Measurements from ENCODE around the gene LIMD2. TPM values are rescaled to one million over a fixed set of nuclear protein-coding genes. Genes with fewer than 3 reads are reported as not detected.

Gene LIMD2
- total RNA-seq (2021; fragmentation: NEBNext Ultra II Directional; extraction: Animal tissue kit (Norgen Biotek cat#: 25700)): 77.2 and 78.6 TPM in 2 replicates
- 72.0 and 92.0 TPM in 2 replicates for polyA plus RNA-seq (2011; rRNA removed)
- 73.5 TPM for polyA plus RNA-seq (2011; cell fraction: cytosol; rRNA removed)
- 230 TPM for polyA plus RNA-seq (2011; cell fraction: nucleus; rRNA removed)
- 65.0 to 90.9 TPM (median 81.9 TPM) in 4 replicates for polyA plus RNA-seq (2012, experiment 1 of 2)
- 60.6 TPM for polyA plus RNA-seq (2012, experiment 2 of 2)
- polyA plus RNA-seq (2013, experiment 1 of 2): 44.6 TPM
- polyA plus RNA-seq (2013, experiment 2 of 2): 44.8 TPM
- polyA minus RNA-seq (2011; rRNA and poly(A)+ RNA removed): 13.1 and 16.4 TPM in 2 replicates
- polyA minus RNA-seq (2011; cell fraction: cytosol; rRNA and poly(A)+ RNA removed): 36.4 TPM
- polyA minus RNA-seq (2011; cell fraction: nucleus; rRNA and poly(A)+ RNA removed): 51.4 TPM
- long read RNA-seq, experiment 1, transcript LIMD2-201 (5 exons, 3,193 nt): major isoform, 30 of 86 reads
- long read RNA-seq, experiment 1, partial matches to known transcripts: 12 of 86 reads
- long read RNA-seq, experiment 1, other reads (novel, unspliced or antisense): 42 of 86 reads
- long read RNA-seq, experiment 2, partial matches to known transcripts: 16 of 22 reads
- long read RNA-seq, experiment 2, other reads (novel, unspliced or antisense): 3 of 22 reads

DNA sequence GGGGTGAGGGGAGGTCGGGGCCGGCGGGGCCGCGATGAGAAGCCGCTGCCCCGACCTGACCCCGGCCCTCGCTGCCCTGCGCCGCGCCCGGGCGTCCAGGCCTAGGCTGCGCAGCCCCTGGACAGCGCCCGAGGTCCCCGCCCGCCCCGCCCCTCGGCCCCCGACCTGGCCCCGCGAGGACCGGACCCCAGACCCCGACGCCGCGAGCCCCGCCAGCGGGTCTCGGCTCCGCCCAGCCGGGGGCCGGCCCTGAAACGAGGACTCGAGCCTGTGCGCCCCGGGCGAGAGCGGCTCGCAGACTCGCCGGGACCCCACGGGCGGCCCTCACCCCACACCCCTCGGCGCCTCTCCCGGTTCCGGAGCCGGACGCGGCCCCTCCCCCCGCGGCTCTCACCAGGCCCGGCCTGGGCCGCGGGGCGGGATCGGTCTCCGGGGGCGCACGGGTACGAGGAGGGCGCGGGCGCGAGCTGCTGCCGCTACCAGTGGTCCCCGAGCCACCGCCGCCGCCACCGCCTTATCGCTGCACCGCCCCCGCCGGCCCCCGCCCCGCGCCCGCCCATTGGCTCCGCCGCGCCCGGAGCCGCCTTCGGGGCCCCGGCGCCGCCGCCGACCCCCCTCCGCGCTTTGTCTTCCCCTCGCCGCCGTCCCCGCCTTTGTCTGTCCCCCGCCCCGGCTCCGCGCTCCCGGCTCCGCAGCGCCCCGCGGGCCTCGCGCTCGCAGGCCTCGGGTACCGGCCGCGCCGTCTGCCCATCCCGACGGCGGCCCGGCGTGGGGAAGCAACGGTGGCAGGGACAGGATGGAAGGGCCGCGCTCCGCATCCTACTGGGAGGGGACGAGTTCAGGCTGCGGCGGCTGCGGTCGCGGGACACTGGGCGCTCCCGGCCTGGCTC, at the start of gene LIMD2:
TSS of gene LIMD2 (minus strand) at position 488 of the 890 bp plus-strand sequence. CDS start 827 bp downstream, outside the sequence.
- Histone ChIP-seq H3K9ac (replicated peaks in 1 of 4; ENCODE audit: extremely low read depth in 1 of 4, low read depth in 3 of 4, low read length in 3 of 4) (peak within 1 kb of the TSS; percentile 64 to 77 (median 66); a peak in 6 of 7 replicates), H4K5ac (ENCODE audit: insufficient read length, low read depth, low read length) (peak within 1 kb of the TSS; percentile 77), H3K4me1 (replicated peaks in 1 of 4; ENCODE audit: control insufficient read depth in 3 of 4, insufficient read depth in 4 of 4, low read length in 3 of 4) (peaks cover 3 to 22% (median 15%) of the 10 kb centered on the region in 4 experiments; a peak in 6 of 7 replicates), H3K23me2 (ENCODE audit: low read depth, low read length) (peaks cover 16% of the 10 kb centered on the region; the same call in 1 of the 2 replicates), H3K36me3 (ENCODE audit: control insufficient read depth in 2 of 4, insufficient read depth in 4 of 4, low read length in 3 of 4) (peaks cover 0 to 12% (median 1%) of the 10 kb centered on the region in 4 experiments; a peak in 2 of 8 replicates), H2BK20ac (ENCODE audit: low read length) (no peak within 1 kb of the TSS), H3K18ac (ENCODE audit: extremely low read depth, low read length) (peak within 1 kb of the TSS; percentile 71), H3K4ac (replicated peaks; ENCODE audit: insufficient read length, low read depth, low read length) (peak within 1 kb of the TSS; percentile 60), H3K79me1 (ENCODE audit: low read depth, low read length) (0 out of 2 replicates have a peak, but pooled peaks cover 3% of the 10 kb centered on the region), H4K91ac (replicated peaks; ENCODE audit: insufficient read length, low read length) (peak within 1 kb of the TSS; percentile 89), H3K23ac (ENCODE audit: insufficient read length) (no peak within 1 kb of the TSS), H3K4me3 (ENCODE audit: extremely low read depth in 1 of 4, insufficient read depth in 2 of 4, low read depth in 3 of 4, low read length in 4 of 4) (peak within 1 kb of the TSS; percentile 57 to 83 (median 64)), H3K79me2 (ENCODE audit: control insufficient read depth in 1 of 2, insufficient read depth in 2 of 2, low read length in 2 of 2) (no peaks in the 10 kb centered on the region; a peak in 1 of 4 replicates), H2AFZ (ENCODE audit: low read length) (no peak within 1 kb of the TSS; the same call in 1 of the 2 replicates), H4K20me1 (replicated peaks in 1 of 2; ENCODE audit: control insufficient read depth in 1 of 2, insufficient read depth in 2 of 2, low read length in 2 of 2) (peaks cover 4 to 14% of the 10 kb centered on the region in 2 experiments), H2BK120ac (replicated peaks; ENCODE audit: low read depth, low read length) (no peak within 1 kb of the TSS), H3K56ac (replicated peaks; ENCODE audit: insufficient read length, low read depth, low read length) (no peak within 1 kb of the TSS), H2BK5ac (ENCODE audit: low read depth, low read length) (peak within 1 kb of the TSS; percentile 85; the same call in 1 of the 2 replicates), H2AK5ac (ENCODE audit: low read depth, low read length) (0 out of 2 replicates have a peak within 1 kb of the TSS, but pooled peaks have one; percentile 4), H4K8ac (ENCODE audit: extremely low read depth, insufficient read depth, low read length) (peak within 1 kb of the TSS; percentile 97), H2BK12ac (ENCODE audit: low read depth, low read length) (no peak within 1 kb of the TSS), H3K4me2 (ENCODE audit: insufficient read depth in 1 of 2, low read depth in 2 of 2, low read length in 2 of 2) (peak within 1 kb of the TSS; percentile 84 to 93), H3K9me3 (ENCODE audit: insufficient read depth in 2 of 2, low read depth in 1 of 2, low read length in 1 of 2) (no peaks in the 10 kb centered on the region), H2BK15ac (ENCODE audit: low read length) (no peak within 1 kb of the TSS), H3K27ac (ENCODE audit: low read depth, low read length) (peak within 1 kb of the TSS; percentile 77; the same call in 1 of the 2 replicates), H3K14ac (ENCODE audit: insufficient read length) (peak within 1 kb of the TSS; percentile 57), H3K27me3 (replicated peaks in 1 of 4; ENCODE audit: control insufficient read depth in 3 of 4, extremely low read depth in 1 of 4, insufficient read depth in 3 of 4, low read length in 3 of 4) (peaks cover 0 to 5% (median 0%) of the 10 kb centered on the region in 4 experiments; a peak in 3 of 7 replicates)
- WGBS, 2 experiments (ENCODE audit: extremely low coverage in 1 of 2, insufficient coverage in 1 of 2, insufficient read length in 1 of 2, insufficient replicate concordance in 2 of 2, low coverage in 1 of 2, low lambda C conversion rate in 2 of 2, missing lambda C conversion rate in 1 of 2): 3% methylated on average over 32 of the region's 133 CpGs; no CpG with 5 or more reads in 1 of the 2 experiments
- ChIA-PET CTCF (ENCODE audit: partially characterized antibody) (interaction anchor here (1.5 to 3.3 kb wide), 2 partner anchors 10 to 162 kb away, joined by 3 to 17 read pairs; no protein-coding TSS in a partner anchor), POLR2A (ENCODE audit: partially characterized antibody) (interaction anchor here (0.6 to 2.2 kb wide), 9 partner anchors 10 to 139 kb away, joined by 3 to 10 read pairs (median 4); partner anchors contain the start of genes CCDC47, DDX42 and TACO1)
- DNase-seq (ENCODE audit: low read depth in 1 of 2, low spot score in 2 of 2): peak in 1 of 2 experiments; percentile 82
- no peak for FAIRE-seq
- TF ChIP-seq YY1 (IDR thresholded peaks at IDR 0.05; ENCODE audit: low read depth, low read length) (no peak), GABPA (IDR thresholded peaks at IDR 0.05; ENCODE audit: borderline replicate concordance, insufficient read depth, low read length) (0 out of 2 replicates have a peak, but pooled peaks have one; percentile 6), PHF8 (conservative IDR thresholded peaks at IDR 0.05; ENCODE audit: low read depth, low read length) (peak; percentile 60), KDM1A (IDR thresholded peaks at IDR 0.05; ENCODE audit: borderline replicate concordance, low read length) (no peak)
- TF ChIP-seq, protein P1, sequence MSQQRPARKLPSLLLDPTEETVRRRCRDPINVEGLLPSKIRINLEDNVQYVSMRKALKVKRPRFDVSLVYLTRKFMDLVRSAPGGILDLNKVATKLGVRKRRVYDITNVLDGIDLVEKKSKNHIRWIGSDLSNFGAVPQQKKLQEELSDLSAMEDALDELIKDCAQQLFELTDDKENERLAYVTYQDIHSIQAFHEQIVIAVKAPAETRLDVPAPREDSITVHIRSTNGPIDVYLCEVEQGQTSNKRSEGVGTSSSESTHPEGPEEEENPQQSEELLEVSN (IDR thresholded peaks at IDR 0.05): no peak
